GM19467 (cell line): ENCODE data around the gene SEL1L.
"Not testable (repeated sequence)": the region's sequence is repeated elsewhere in the genome, so short reads cannot be mapped to it uniquely, and the experiment has no call there.

Source experiments
- ATAC-seq: cut with Tn5 transposase; IDR thresholded peaks from one replicate; pipeline ENCODE4 v1.9.1; 2021; ENCODE audit warnings: mild to moderate bottlenecking, moderate library complexity; ENCODE audit not compliant: unreplicated experiment

SEL1L gene

GRCh38 chr14:81529391-81529790 lies 4.3 kb downstream of the SEL1L start:
- ATAC-seq = no peak

- no peak for ATAC-seq
These were observed 8.5 kb downstream of the SEL1L start for GRCh38 chr14:81525129-81525528.

- ATAC-seq = no peak
These were observed 10.0 kb downstream of the SEL1L start for GRCh38 chr14:81523616-81524015.

- ATAC-seq = no peak
These were observed 10.6 kb downstream of the SEL1L start for GRCh38 chr14:81523016-81523415.

- ATAC-seq = no peak
These were observed 12.3 kb downstream of the SEL1L start for GRCh38 chr14:81521356-81521755.

- peak; percentile 81 for ATAC-seq
These were observed 14.2 kb downstream of the SEL1L start for GRCh38 chr14:81519200-81520011.

GRCh38 chr14:81517798-81518398 lies 15.8 kb downstream of the SEL1L start:
- no peak for ATAC-seq

GRCh38 chr14:81516986-81517797 lies 16.5 kb downstream of the SEL1L start:
- ATAC-seq = no peak

GRCh38 chr14:81515927-81516326 lies 17.7 kb downstream of the SEL1L start:
- not testable (repeated sequence) for ATAC-seq

GRCh38 chr14:81512826-81513225 lies 20.8 kb downstream of the SEL1L start:
- not testable (repeated sequence) for ATAC-seq

GRCh38 chr14:81511111-81511904 lies 22.3 kb downstream of the SEL1L start:
- ATAC-seq = no peak

GRCh38 chr14:81509838-81510452 lies 23.7 kb downstream of the SEL1L start:
- no peak for ATAC-seq

GRCh38 chr14:81509321-81509720 lies 24.3 kb downstream of the SEL1L start:
- ATAC-seq = no peak

GRCh38 chr14:81506487-81506886 lies 27.2 kb downstream of the SEL1L start:
- ATAC-seq = no peak

GRCh38 chr14:81504864-81505263 lies 28.8 kb downstream of the SEL1L start:
- no peak for ATAC-seq

- ATAC-seq = no peak
These were observed 47.9 kb downstream of the SEL1L start for GRCh38 chr14:81485781-81486180.

- peak; percentile 97 for ATAC-seq
These were observed 48.3 kb downstream of the SEL1L start for GRCh38 chr14:81485372-81485771.

GRCh38 chr14:81484120-81484519 lies 49.5 kb downstream of the SEL1L start:
- no peak for ATAC-seq

GRCh38 chr14:81480741-81481140 lies 52.9 kb downstream of the SEL1L start:
- ATAC-seq = no peak

- ATAC-seq = no peak
These were observed 55.2 kb downstream of the SEL1L start for GRCh38 chr14:81478446-81478845.
